ENCODE measurements around the gene TMEM108. TPM values are rescaled to one million over a fixed set of nuclear protein-coding genes. Genes with fewer than 3 reads are reported as not detected.

Gene TMEM108
- total RNA-seq, 2 donors from 2014 or later = 1.6 TPM; not detected in 1

GRCh38 chr3:133426721-133427120 is 388.5 kb downstream of the TMEM108 start:
- H3K4me3 ChIP-seq = no peak overlapping the region
- no peaks in the 10 kb centered on the region for H3K27me3 ChIP-seq
- ATAC-seq = no peak
- intact Hi-C loops (cut with DNase I) = no loop called here
- H3K9me3 ChIP-seq = no peaks in the 10 kb centered on the region
- no peak for DNase-seq
- H3K36me3 ChIP-seq (replicated peaks in 1 of 2; ENCODE audit: insufficient read depth in 1 of 2, low read depth in 2 of 2) = no peaks in the 10 kb centered on the region
- TF ChIP-seq CTCF (IDR thresholded peaks at IDR 0.05) (no peak), POLR2A (IDR thresholded peaks at IDR 0.05) (no peak)
- H3K4me1 ChIP-seq = no peaks in the 10 kb centered on the region
- no peak overlapping the region for H3K27ac ChIP-seq
- WGBS, 2 donors = 42 to 60% methylated on average over 2 of the region's 2 CpGs

GRCh38 chr3:133428552-133428951 is 390.4 kb downstream of the TMEM108 start:
- no peaks in the 10 kb centered on the region for H3K9me3 ChIP-seq
- H3K27ac ChIP-seq = no peak overlapping the region
- DNase-seq = no peak
- H3K27me3 ChIP-seq = no peaks in the 10 kb centered on the region
- intact Hi-C loops (cut with DNase I) = no loop called here
- H3K4me1 ChIP-seq = no peaks in the 10 kb centered on the region
- H3K36me3 ChIP-seq (replicated peaks in 1 of 2; ENCODE audit: insufficient read depth in 1 of 2, low read depth in 2 of 2) = no peaks in the 10 kb centered on the region
- no peak for ATAC-seq
- TF ChIP-seq CTCF (IDR thresholded peaks at IDR 0.05) (no peak), POLR2A (IDR thresholded peaks at IDR 0.05) (no peak)
- 64 to 67% methylated on average over 12 of the region's 12 CpGs for WGBS, 2 donors
- H3K4me3 ChIP-seq = no peak overlapping the region

DNA sequence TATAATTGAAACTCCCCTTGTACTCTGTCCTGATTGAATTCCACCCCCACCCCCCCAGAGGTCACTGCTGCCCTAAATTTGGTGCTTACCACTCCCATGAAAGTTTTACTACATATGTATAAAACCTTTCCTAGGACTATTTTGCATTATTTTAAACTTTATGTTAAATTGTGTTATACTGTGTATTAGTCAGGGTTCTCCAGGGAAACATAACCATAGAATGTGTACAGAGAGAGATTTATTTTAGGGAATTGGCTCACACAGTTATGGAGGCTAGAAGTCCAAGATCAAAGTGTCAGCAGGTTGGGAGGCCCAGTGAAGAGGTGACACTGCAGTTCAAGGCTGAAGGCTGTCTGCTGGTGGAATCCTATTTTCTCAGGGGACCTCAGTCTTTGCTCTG is 390.9 kb downstream of the TMEM108 start:
- intact Hi-C loops (cut with DNase I) = no loop called here
- DNase-seq (no peak), ATAC-seq (no peak)
- H3K9me3 ChIP-seq = no peaks in the 10 kb centered on the region
- H3K27ac ChIP-seq = no peak overlapping the region
- H3K36me3 ChIP-seq (replicated peaks in 1 of 2; ENCODE audit: insufficient read depth in 1 of 2, low read depth in 2 of 2) = no peaks in the 10 kb centered on the region
- H3K27me3 ChIP-seq = no peaks in the 10 kb centered on the region
- no peaks in the 10 kb centered on the region for H3K4me1 ChIP-seq
- no peak for TF ChIP-seq CTCF (IDR thresholded peaks at IDR 0.05)
- no peak for TF ChIP-seq POLR2A (IDR thresholded peaks at IDR 0.05)
- H3K4me3 ChIP-seq = no peak overlapping the region

- no peak for TF ChIP-seq CTCF (IDR thresholded peaks at IDR 0.05)
- TF ChIP-seq POLR2A (IDR thresholded peaks at IDR 0.05) = no peak
- ATAC-seq (no peak), DNase-seq (no peak)
- no peaks in the 10 kb centered on the region for H3K36me3 ChIP-seq (replicated peaks in 1 of 2; ENCODE audit: insufficient read depth in 1 of 2, low read depth in 2 of 2)
- H3K27me3 ChIP-seq = no peaks in the 10 kb centered on the region
- H3K9me3 ChIP-seq = no peaks in the 10 kb centered on the region
- H3K4me1 ChIP-seq = peaks cover 10% of the 10 kb centered on the region
- no peak overlapping the region for H3K4me3 ChIP-seq
- intact Hi-C loops (cut with DNase I) = no loop called here
- WGBS, 2 donors = 84 to 89% methylated on average over 2 of the region's 2 CpGs
- H3K27ac ChIP-seq = no peak overlapping the region
Observed at GRCh38 chr3:133439563-133439962, 401.4 kb downstream of the TMEM108 start.

DNA sequence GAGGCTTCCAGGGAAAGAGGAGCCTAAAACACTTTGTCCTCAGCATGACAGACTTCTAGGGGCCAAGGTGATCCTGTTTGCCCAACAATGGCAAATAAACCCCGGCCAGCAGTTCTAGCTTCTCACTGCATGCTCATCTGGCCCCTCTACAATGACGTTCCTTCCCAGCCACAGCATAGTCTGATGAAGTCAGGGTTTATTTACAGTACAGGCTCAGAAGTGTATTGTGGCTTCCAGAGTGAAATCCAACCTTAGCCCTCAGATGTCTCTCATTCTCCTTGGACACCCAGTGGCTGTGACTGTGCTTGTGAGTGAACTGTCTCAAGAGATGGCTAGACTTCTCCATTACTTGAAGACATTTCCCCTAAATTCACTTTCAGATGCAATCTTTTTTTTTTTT is 402.5 kb downstream of the TMEM108 start:
- Histone ChIP-seq H3K36me3 (replicated peaks in 1 of 2; ENCODE audit: insufficient read depth in 1 of 2, low read depth in 2 of 2) (no peaks in the 10 kb centered on the region), H3K4me1 (peaks cover 10% of the 10 kb centered on the region), H3K27ac (no peak overlapping the region), H3K27me3 (no peaks in the 10 kb centered on the region), H3K9me3 (no peaks in the 10 kb centered on the region), H3K4me3 (no peak overlapping the region)
- DNase-seq (no peak), ATAC-seq (no peak)
- TF ChIP-seq POLR2A (IDR thresholded peaks at IDR 0.05) = no peak
- TF ChIP-seq CTCF (IDR thresholded peaks at IDR 0.05) = no peak
- intact Hi-C loops (cut with DNase I) = no loop called here
- 66 to 90% methylated on average over 2 of the region's 2 CpGs for WGBS, 2 donors

Measured in body of pancreas (tissue), 4 donors.